Thymus (tissue), 11 donors: ENCODE measurements around the gene VASH1. TPM values are rescaled to one million over a fixed set of nuclear protein-coding genes. Genes with fewer than 3 reads are reported as not detected.
A peak's percentile ranks its signal among the peaks of the same experiment; 100 is the strongest.

Source experiments
- DNase-seq, 9 donors: peaks; one replicate each; pipeline ENCODE4 v3.0.0-alpha.2; 2013; ENCODE audit warnings: low spot score in 9 of 9, low read depth in 6 of 9, missing footprints in 1 of 9
- H3K27ac ChIP-seq, 2 donors: one replicate each; pipeline ENCODE4 v1.5.1; 2013; ENCODE audit warnings: control low read depth in 1 of 2, low read depth in 1 of 2, low read length in 1 of 2, mild to moderate bottlenecking in 1 of 2, moderate library complexity in 1 of 2
- H3K27me3 ChIP-seq, 2 donors: one replicate each; pipeline ENCODE4 v1.5.1; 2013; ENCODE audit warnings: low read length in 1 of 2; ENCODE audit not compliant: control insufficient read depth in 2 of 2, insufficient read depth in 1 of 2
- H3K36me3 ChIP-seq, 2 donors: one replicate each; pipeline ENCODE4 v1.5.1; 2013; ENCODE audit warnings: low read length in 1 of 2, mild to moderate bottlenecking in 1 of 2, moderate library complexity in 1 of 2; ENCODE audit not compliant: control insufficient read depth in 2 of 2, insufficient read depth in 2 of 2
- H3K4me1 ChIP-seq, 2 donors: one replicate each; pipeline ENCODE4 v1.5.1; 2013; ENCODE audit warnings: low read length in 2 of 2; ENCODE audit not compliant: control insufficient read depth in 2 of 2, insufficient read depth in 2 of 2
- H3K4me3 ChIP-seq, 2 donors: one replicate each; pipeline ENCODE4 v1.5.1; 2013; ENCODE audit warnings: low read length in 2 of 2, control low read depth in 1 of 2, mild to moderate bottlenecking in 1 of 2
- H3K9me3 ChIP-seq, 2 donors: one replicate each; pipeline ENCODE4 v1.5.1; 2013; ENCODE audit warnings: low read length in 1 of 2, mild to moderate bottlenecking in 1 of 2; ENCODE audit not compliant: control insufficient read depth in 2 of 2, insufficient read depth in 1 of 2
- WGBS: extraction: QIAGEN DNeasy Blood & Tissue Kit; methylation state at CpG from one replicate; pipeline ENCODE4 v1.1.7; 2013; 5-methylcytosine and 5-hydroxymethylcytosine counted together
- polyA plus RNA-seq: library from polyadenylated mRNA; stranded (reverse); fragments of 200-250 nt; gene quantifications from one replicate; pipeline ENCODE4 v1.2.3, GENCODE V29; 2013
- total RNA-seq: library from RNA; stranded (reverse); fragments of 120-200 nt; gene quantifications from one replicate; pipeline ENCODE4 v1.2.4, GENCODE V29; 2013
- donor health status: healthy.

VASH1 gene
- total and polyA plus RNA-seq, 2 donors: 3.6 to 6.1 TPM

GRCh38 chr14:76756371-76756750 lies 4.9 kb upstream of the VASH1 start:
- WGBS: 91% methylated on average over 6 of the region's 6 CpGs
- Histone ChIP-seq H3K27ac (no peak overlapping the region), H3K4me1 (peaks cover 4 to 5% of the 10 kb centered on the region in 2 donors), H3K9me3 (peaks cover 0 to 4% of the 10 kb centered on the region in 2 donors), H3K36me3 (no peaks in the 10 kb centered on the region), H3K4me3 (no peak overlapping the region), H3K27me3 (peaks cover 11 to 23% of the 10 kb centered on the region in 2 donors)
- no peak for DNase-seq

- Histone ChIP-seq H3K36me3 (no peaks in the 10 kb centered on the region), H3K4me1 (peaks cover 7 to 11% of the 10 kb centered on the region in 2 donors), H3K9me3 (peaks cover 0 to 4% of the 10 kb centered on the region in 2 donors), H3K27me3 (peaks cover 31 to 48% of the 10 kb centered on the region in 2 donors), H3K27ac (no peak overlapping the region), H3K4me3 (no peak overlapping the region)
- no peak for DNase-seq
- WGBS: 94% methylated on average over 4 of the region's 4 CpGs
Observed at GRCh38 chr14:76759589-76759988, 1.7 kb upstream of the VASH1 start.

DNA sequence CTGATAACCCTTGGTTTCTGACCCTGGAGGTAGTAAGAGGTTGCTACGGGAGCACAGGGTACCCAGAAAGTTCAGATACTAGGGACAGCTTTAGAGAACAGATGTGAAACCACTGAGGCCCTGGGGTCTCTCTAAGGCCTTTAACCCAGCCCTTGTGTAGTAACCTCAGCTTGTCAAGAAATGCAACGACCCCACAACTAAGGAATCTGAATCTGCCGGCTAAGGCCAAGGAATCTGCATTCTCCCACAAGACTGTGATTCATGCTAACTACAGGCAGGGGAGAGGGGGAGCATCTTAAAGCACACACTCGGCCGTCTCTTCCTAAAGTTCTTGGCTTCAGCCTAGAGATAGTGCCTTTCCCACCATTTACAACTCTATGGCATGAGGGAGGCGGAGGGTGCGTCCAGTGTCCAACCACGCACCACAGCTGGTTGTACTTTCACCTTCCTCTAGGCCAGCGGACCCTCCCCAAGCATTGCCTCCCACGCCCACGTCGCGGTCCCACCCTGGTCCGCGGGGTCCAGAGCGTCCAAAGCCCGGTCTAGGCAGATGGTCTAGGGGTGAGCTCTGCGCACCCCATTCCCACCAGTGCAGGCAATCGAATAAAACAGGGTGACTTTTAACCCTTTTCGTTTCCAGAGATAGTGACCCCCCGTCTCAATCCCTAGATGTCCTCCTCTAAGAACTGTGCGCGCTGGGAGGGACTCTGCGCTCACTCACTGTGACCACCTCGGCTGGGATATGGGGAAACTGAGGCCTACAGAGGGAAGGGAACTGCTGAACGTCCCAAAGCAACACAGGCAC lies 735 bp upstream of the VASH1 start:
- Histone ChIP-seq H3K4me3 (peak overlapping the region; percentile 31 to 55), H3K27ac (no peak overlapping the region), H3K36me3 (no peaks in the 10 kb centered on the region), H3K4me1 (peaks cover 7 to 11% of the 10 kb centered on the region in 2 donors), H3K27me3 (peaks cover 31 to 54% of the 10 kb centered on the region in 2 donors), H3K9me3 (peaks cover 0 to 4% of the 10 kb centered on the region in 2 donors)
- no peak for DNase-seq
- WGBS: 62% methylated on average over 26 of the region's 26 CpGs

GRCh38 chr14:76761960-76762410 lies 717 bp downstream of the VASH1 start:
- Histone ChIP-seq H3K36me3 (no peaks in the 10 kb centered on the region), H3K4me3 (peak overlapping the region; percentile 34 to 55), H3K27ac (peak overlapping the region in 1 of 2 donors; percentile 21), H3K9me3 (peaks cover 0 to 4% of the 10 kb centered on the region in 2 donors), H3K27me3 (peaks cover 31 to 56% of the 10 kb centered on the region in 2 donors), H3K4me1 (peaks cover 7 to 11% of the 10 kb centered on the region in 2 donors)
- no peak for DNase-seq
- WGBS: under 1% methylated on average over 54 of the region's 54 CpGs

DNA sequence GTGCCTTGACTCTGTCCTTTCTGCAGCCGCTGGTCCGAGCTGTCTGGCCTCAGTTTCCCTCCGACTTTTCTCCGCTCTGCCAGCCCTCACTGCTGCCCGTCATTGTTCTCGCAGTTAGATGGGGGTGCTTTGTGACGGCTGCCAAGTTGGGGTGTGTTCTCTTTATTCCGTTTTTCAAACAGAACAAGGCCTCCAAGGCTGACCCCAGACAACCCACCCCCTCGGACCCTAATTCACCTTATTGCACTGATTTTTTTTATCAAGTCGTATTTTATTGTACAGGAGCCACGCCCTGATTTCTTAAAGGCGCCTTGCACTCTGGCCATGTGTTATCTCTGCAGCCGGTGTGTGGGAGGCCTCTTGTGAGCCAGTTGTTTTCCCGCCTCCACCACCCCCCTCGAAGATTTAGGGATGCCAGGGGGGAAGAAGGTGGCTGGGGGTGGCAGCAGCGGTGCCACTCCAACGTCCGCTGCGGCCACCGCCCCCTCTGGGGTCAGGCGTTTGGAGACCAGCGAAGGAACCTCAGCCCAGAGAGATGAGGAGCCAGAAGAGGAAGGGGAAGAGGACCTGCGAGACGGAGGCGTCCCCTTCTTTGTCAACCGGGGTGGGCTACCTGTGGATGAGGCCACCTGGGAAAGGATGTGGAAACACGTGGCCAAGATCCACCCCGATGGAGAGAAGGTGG lies 1.3 kb downstream of the VASH1 start:
- Histone ChIP-seq H3K27me3 (peaks cover 31 to 56% of the 10 kb centered on the region in 2 donors), H3K36me3 (no peaks in the 10 kb centered on the region), H3K4me3 (peak overlapping the region; percentile 34 to 55), H3K4me1 (peaks cover 7 to 11% of the 10 kb centered on the region in 2 donors), H3K27ac (no peak overlapping the region), H3K9me3 (peaks cover 0 to 4% of the 10 kb centered on the region in 2 donors)
- WGBS: 42% methylated on average over 28 of the region's 28 CpGs
- no peak for DNase-seq

- no peaks in the 10 kb centered on the region for H3K36me3 ChIP-seq
- H3K27ac ChIP-seq: no peak overlapping the region
- H3K9me3 ChIP-seq: peaks cover 0 to 4% of the 10 kb centered on the region in 2 donors
- H3K4me3 ChIP-seq: peak overlapping the region in 1 of 2 donors; percentile 34
- DNase-seq: no peak
- peaks cover 12 to 16% of the 10 kb centered on the region in 2 donors for H3K4me1 ChIP-seq
- 90% methylated on average over 14 of the region's 14 CpGs for WGBS
- peaks cover 31 to 56% of the 10 kb centered on the region in 2 donors for H3K27me3 ChIP-seq
Observed at GRCh38 chr14:76763096-76764041, 2.1 kb downstream of the VASH1 start.

DNA sequence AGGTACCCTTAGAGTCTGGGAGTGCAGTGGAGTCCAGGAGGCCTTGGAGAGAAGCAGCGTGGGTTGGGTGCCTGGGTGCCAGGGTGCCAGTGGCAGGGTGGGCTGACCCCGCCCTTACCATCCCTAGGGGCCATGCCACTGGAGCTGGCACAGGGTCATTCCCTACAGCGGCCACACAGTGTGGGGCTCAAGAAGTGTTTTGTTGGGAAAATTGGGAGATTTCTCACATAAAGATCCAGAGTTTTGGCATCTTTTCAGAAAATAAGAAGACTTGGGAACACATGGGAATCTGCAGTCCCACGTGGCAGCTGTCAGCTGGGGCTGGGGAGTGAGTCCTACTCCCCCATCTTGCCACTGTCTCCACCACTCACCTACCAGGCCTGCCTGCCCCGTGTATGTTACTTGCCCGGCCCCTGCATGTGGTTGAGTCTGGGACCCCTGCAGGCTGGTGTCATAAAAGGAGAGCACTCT lies 4.2 kb downstream of the VASH1 start:
- 93% methylated on average over 6 of the region's 6 CpGs for WGBS
- peaks cover 18 to 26% of the 10 kb centered on the region in 2 donors for H3K4me1 ChIP-seq
- H3K9me3 ChIP-seq: peaks cover 0 to 4% of the 10 kb centered on the region in 2 donors
- no peak overlapping the region for H3K4me3 ChIP-seq
- H3K27ac ChIP-seq: no peak overlapping the region
- no peak for DNase-seq
- H3K36me3 ChIP-seq: no peaks in the 10 kb centered on the region
- peaks cover 29 to 42% of the 10 kb centered on the region in 2 donors for H3K27me3 ChIP-seq
